Measurements from ENCODE around the gene GRPEL1. TPM values are rescaled to one million over a fixed set of nuclear protein-coding genes. Genes with fewer than 3 reads are reported as not detected.

Gene GRPEL1
- total and polyA plus RNA-seq, 2 of the 13 experiments (the other 11 are each of a cell fraction or from before 2014, with no cell fraction given) = 32.3 to 141 TPM

- no peak for TF ChIP-seq CREB3 (CRISPR knock-in tag; IDR thresholded peaks at IDR 0.05)
- no peak; the same call in 1 of the 2 replicates for TF ChIP-seq MTERF4 (CRISPR knock-in tag; IDR thresholded peaks at IDR 0.05)
- no peak for TF ChIP-seq SMAD9 (CRISPR knock-in tag; IDR thresholded peaks at IDR 0.05)
- TF ChIP-seq TEAD2 (CRISPR knock-in tag; IDR thresholded peaks at IDR 0.05) = 0 out of 2 replicates have a peak, but pooled peaks have one; percentile 40
- no peak; the same call in 1 of the 2 replicates for TF ChIP-seq ETV6 (CRISPR knock-in tag; conservative IDR thresholded peaks at IDR 0.05)
- no peak for TF ChIP-seq AGO2 (optimal IDR thresholded peaks at IDR 0.05; ENCODE audit: low read depth, low read length)
- no peak for TF ChIP-seq NR1H2 (CRISPR knock-in tag; IDR thresholded peaks at IDR 0.05; ENCODE audit: borderline replicate concordance, low read depth)
- TF ChIP-seq STAG1 (CRISPR knock-in tag; IDR thresholded peaks at IDR 0.05) = 0 out of 2 replicates have a peak, but pooled peaks have one; percentile 13
- TF ChIP-seq MAFF (IDR thresholded peaks at IDR 0.05; ENCODE audit: low read depth, low read length) = no peak
- no peak; the same call in 1 of the 2 replicates for TF ChIP-seq TFDP1 (CRISPR knock-in tag; IDR thresholded peaks at IDR 0.05; ENCODE audit: borderline replicate concordance)
- TF ChIP-seq UBTF (CRISPR knock-in tag; IDR thresholded peaks at IDR 0.05) = peak; percentile 70; the same call in 1 of the 2 replicates
- TF ChIP-seq ZNF652 (CRISPR knock-in tag; IDR thresholded peaks at IDR 0.05; ENCODE audit: borderline replicate concordance, low read depth) = no peak
- peak; percentile 20; the same call in 1 of the 2 replicates for TF ChIP-seq THAP9 (CRISPR knock-in tag; IDR thresholded peaks at IDR 0.05; ENCODE audit: borderline replicate concordance)
- no peak for TF ChIP-seq DDIT3 (CRISPR knock-in tag; IDR thresholded peaks at IDR 0.05)
- no peak for TF ChIP-seq ZNF703 (CRISPR knock-in tag; IDR thresholded peaks at IDR 0.05; ENCODE audit: borderline replicate concordance)
- no peak; the same call in 1 of the 2 replicates for TF ChIP-seq ZBTB7B (CRISPR knock-in tag; IDR thresholded peaks at IDR 0.05)
- 0 out of 2 replicates have a peak, but pooled peaks have one; percentile 35 for TF ChIP-seq ZNF251 (CRISPR knock-in tag; IDR thresholded peaks at IDR 0.05)
- no peak for TF ChIP-seq PAF1 (CRISPR knock-in tag; IDR thresholded peaks at IDR 0.05)
These were observed 497 bp upstream of the GRPEL1 start (continued) for GRCh38 chr4:7068279-7068842.

Data from HepG2 (cell line).